ENCODE results near the gene OR5D16. TPM values are rescaled to one million over a fixed set of nuclear protein-coding genes. Genes with fewer than 3 reads are reported as not detected.

The OR5D16 gene
- total and polyA plus RNA-seq, 2 donors (not counting 1 experiment from before 2014, with no cell fraction given), result not detected

DNA sequence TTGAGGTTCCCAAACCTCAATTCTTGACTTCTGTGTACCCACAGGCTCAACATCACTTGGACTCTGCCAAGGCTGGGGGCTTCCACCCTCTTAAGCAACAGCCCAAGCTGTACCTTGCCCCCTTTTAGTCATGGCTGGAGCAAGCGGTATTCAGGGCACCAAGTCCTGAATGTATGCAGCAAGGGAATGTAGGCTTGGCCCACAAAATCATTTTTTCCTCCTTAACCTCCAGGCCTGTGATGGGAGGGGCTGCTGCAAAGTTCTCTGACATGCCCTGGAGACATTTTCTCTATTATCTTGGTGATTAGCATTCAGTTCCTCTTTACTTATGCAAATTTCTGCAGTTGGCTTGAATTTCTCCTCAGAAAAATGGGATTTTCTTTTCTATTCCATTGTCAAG lies 32.3 kb upstream of the OR5D16 start:
- Histone ChIP-seq H3K79me2 (ENCODE audit: control insufficient read depth, insufficient read depth, low read length) (no peaks in the 10 kb centered on the region), H3K4me1 (ENCODE audit: control insufficient read depth in 2 of 2, insufficient read depth in 2 of 2, low read length in 2 of 2) (no peaks in the 10 kb centered on the region), H3K27ac (ENCODE audit: low read length in 2 of 2) (no peak overlapping the region), H3K4me2 (replicated peaks; ENCODE audit: low read depth, low read length, poor library complexity, severe bottlenecking) (no peak overlapping the region), H3K9ac (ENCODE audit: low read length) (no peak overlapping the region), H3K36me3 (replicated peaks in 1 of 2; ENCODE audit: control extremely low read depth in 1 of 2, control insufficient read depth in 1 of 2, extremely low read depth in 1 of 2, insufficient read depth in 2 of 2, low read length in 1 of 2) (no peaks in the 10 kb centered on the region), H2AFZ (ENCODE audit: insufficient read depth, low read depth, low read length, poor library complexity, severe bottlenecking) (no peak overlapping the region), H3K9me3 (ENCODE audit: control extremely low read depth in 1 of 3, control insufficient read depth in 2 of 3, insufficient read depth in 1 of 3, low read length in 2 of 3) (peaks cover 0 to 8% (median 1%) of the 10 kb centered on the region in 3 donors), H4K20me1 (ENCODE audit: control insufficient read depth, insufficient read depth, low read length, poor library complexity, severe bottlenecking) (no peaks in the 10 kb centered on the region), H3K4me3 (ENCODE audit: control extremely low read depth in 1 of 5, extremely low read depth in 1 of 5, insufficient read depth in 1 of 5, low read depth in 2 of 5, low read length in 4 of 5) (no peak overlapping the region), H3K27me3 (replicated peaks in 1 of 4; ENCODE audit: control extremely low read depth in 1 of 4, control insufficient read depth in 3 of 4, insufficient read depth in 4 of 4, low read length in 3 of 4) (no peaks in the 10 kb centered on the region)
- no peak for ATAC-seq (ENCODE audit: low read depth)
- ChIA-PET CTCF (no interaction called here), POLR2A (no interaction called here)
- no CpG with 5 or more reads among the region's 1 CpG for WGBS (ENCODE audit: insufficient coverage)
- TF ChIP-seq EZH2 (IDR thresholded peaks at IDR 0.05; ENCODE audit: borderline replicate concordance, insufficient read depth, low read depth, low read length, poor library complexity, severe bottlenecking), result no peak
- TF ChIP-seq, protein P1, sequence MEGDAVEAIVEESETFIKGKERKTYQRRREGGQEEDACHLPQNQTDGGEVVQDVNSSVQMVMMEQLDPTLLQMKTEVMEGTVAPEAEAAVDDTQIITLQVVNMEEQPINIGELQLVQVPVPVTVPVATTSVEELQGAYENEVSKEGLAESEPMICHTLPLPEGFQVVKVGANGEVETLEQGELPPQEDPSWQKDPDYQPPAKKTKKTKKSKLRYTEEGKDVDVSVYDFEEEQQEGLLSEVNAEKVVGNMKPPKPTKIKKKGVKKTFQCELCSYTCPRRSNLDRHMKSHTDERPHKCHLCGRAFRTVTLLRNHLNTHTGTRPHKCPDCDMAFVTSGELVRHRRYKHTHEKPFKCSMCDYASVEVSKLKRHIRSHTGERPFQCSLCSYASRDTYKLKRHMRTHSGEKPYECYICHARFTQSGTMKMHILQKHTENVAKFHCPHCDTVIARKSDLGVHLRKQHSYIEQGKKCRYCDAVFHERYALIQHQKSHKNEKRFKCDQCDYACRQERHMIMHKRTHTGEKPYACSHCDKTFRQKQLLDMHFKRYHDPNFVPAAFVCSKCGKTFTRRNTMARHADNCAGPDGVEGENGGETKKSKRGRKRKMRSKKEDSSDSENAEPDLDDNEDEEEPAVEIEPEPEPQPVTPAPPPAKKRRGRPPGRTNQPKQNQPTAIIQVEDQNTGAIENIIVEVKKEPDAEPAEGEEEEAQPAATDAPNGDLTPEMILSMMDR (IDR thresholded peaks at IDR 0.05), result no peak
- Mint-ChIP-seq H3K4me3 (no peak overlapping the region), H3K27me3 (no peaks in the 10 kb centered on the region), H3K4me1 (no peaks in the 10 kb centered on the region), H3K27ac (no peak overlapping the region), H3K9me3 (ENCODE audit: insufficient read depth) (peaks cover 11% of the 10 kb centered on the region)
- DNase-seq, result no peak
- intact Hi-C loops (cut with micrococcal nuclease), result no loop called here

DNA sequence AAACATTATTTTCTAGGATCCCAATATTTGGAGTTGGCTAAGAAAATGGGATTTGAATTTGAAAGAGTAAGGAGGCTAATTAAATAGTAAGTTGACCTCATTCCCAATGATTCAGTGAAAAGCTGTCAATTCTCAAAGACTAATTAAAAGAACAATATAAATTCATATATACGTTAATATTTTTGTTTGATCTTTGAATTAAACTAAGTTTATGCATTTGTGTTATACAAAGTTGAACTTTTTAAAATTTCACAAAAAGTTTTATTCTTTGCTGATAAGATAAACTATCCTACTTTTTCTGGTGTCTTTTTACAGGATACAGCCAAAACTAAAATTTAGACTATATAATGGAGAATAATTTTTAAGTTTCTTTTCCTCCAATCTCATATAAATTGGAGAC lies 27.5 kb upstream of the OR5D16 start, which contains the start of gene OR5L1:
Gene OR5L1 (plus strand): TSS at position 301 of the 400 bp plus-strand sequence. CDS start 100 bp downstream, outside the sequence.
- no peak within 1 kb of the TSS for H3K4me3 Mint-ChIP-seq
- H4K20me1 ChIP-seq (ENCODE audit: control insufficient read depth, insufficient read depth, low read length, poor library complexity, severe bottlenecking), result no peaks in the 10 kb centered on the region
- H3K36me3 ChIP-seq (replicated peaks in 1 of 2; ENCODE audit: control extremely low read depth in 1 of 2, control insufficient read depth in 1 of 2, extremely low read depth in 1 of 2, insufficient read depth in 2 of 2, low read length in 1 of 2), result no peaks in the 10 kb centered on the region
- H3K4me1 Mint-ChIP-seq, result no peaks in the 10 kb centered on the region
- no peak within 1 kb of the TSS for H3K27ac ChIP-seq (ENCODE audit: low read length in 2 of 2)
- peaks cover 9% of the 10 kb centered on the region for H3K9me3 Mint-ChIP-seq (ENCODE audit: insufficient read depth)
- H3K27me3 ChIP-seq (replicated peaks in 1 of 4; ENCODE audit: control extremely low read depth in 1 of 4, control insufficient read depth in 3 of 4, insufficient read depth in 4 of 4, low read length in 3 of 4), result no peaks in the 10 kb centered on the region
- no peak within 1 kb of the TSS for H2AFZ ChIP-seq (ENCODE audit: insufficient read depth, low read depth, low read length, poor library complexity, severe bottlenecking)
- no peak within 1 kb of the TSS for H3K9ac ChIP-seq (ENCODE audit: low read length)
- H3K27ac Mint-ChIP-seq, result no peak within 1 kb of the TSS
- DNase-seq (no peak), ATAC-seq (ENCODE audit: low read depth) (no peak)
- H3K4me1 ChIP-seq (ENCODE audit: control insufficient read depth in 2 of 2, insufficient read depth in 2 of 2, low read length in 2 of 2), result no peaks in the 10 kb centered on the region
- H3K27me3 Mint-ChIP-seq, result no peaks in the 10 kb centered on the region
- no peaks in the 10 kb centered on the region for H3K79me2 ChIP-seq (ENCODE audit: control insufficient read depth, insufficient read depth, low read length)
- no peak for TF ChIP-seq EZH2 (IDR thresholded peaks at IDR 0.05; ENCODE audit: borderline replicate concordance, insufficient read depth, low read depth, low read length, poor library complexity, severe bottlenecking)
- TF ChIP-seq, protein P1 (IDR thresholded peaks at IDR 0.05), result no peak
- WGBS (ENCODE audit: insufficient coverage), result no CpG with 5 or more reads among the region's 1 CpG
- H3K9me3 ChIP-seq (ENCODE audit: control extremely low read depth in 1 of 3, control insufficient read depth in 2 of 3, insufficient read depth in 1 of 3, low read length in 2 of 3), result peaks cover 0 to 3% (median 1%) of the 10 kb centered on the region in 3 donors
- H3K4me2 ChIP-seq (replicated peaks; ENCODE audit: low read depth, low read length, poor library complexity, severe bottlenecking), result no peak within 1 kb of the TSS
- ChIA-PET POLR2A (no interaction called here), CTCF (no interaction called here)
- intact Hi-C loops (cut with micrococcal nuclease), result no loop called here
- H3K4me3 ChIP-seq (ENCODE audit: control extremely low read depth in 1 of 5, extremely low read depth in 1 of 5, insufficient read depth in 1 of 5, low read depth in 2 of 5, low read length in 4 of 5), result no peak within 1 kb of the TSS
